OCI-LY7 (cell line): ENCODE results near the gene ELP4. TPM values are rescaled to one million over a fixed set of nuclear protein-coding genes. Genes with fewer than 3 reads are reported as not detected.

Source experiments
- BruUV-seq: library from RNA; stranded (reverse); fragments of 400-500 nt; replicated peaks from 2 replicates; lab custom pipeline; 2021; lab: Mats Ljungman, UMichigan
- CTCF ChIA-PET: fragments of 300-600 bp; sonication (Branson Sonifier 250); formaldehyde crosslinking; loops from one replicate; lab custom pipeline; 2022; ENCODE audit warnings: antibody characterized with exemption; ENCODE audit not compliant: unreplicated experiment; lab: Charles Lee
- POLR2A ChIA-PET: fragments of 300-600 bp; sonication (Branson Sonifier 250); formaldehyde crosslinking; loops from one replicate; lab custom pipeline; 2022; ENCODE audit warnings: antibody characterized with exemption; lab: Charles Lee
- DNase-seq: peaks from one replicate; pipeline ENCODE4 v3.0.0-alpha.2; 2015; ENCODE audit warnings: low spot score
- H2AFZ ChIP-seq: fragments of 200-600 bp; sonication (generic), shearing (Covaris generic); 2 replicates; pipeline ENCODE4 v1.6.1; 2014; ENCODE audit warnings: mild to moderate bottlenecking, antibody characterized with exemption, low read length, moderate library complexity
- H3K27ac ChIP-seq: fragments of 200-600 bp; sonication (generic); 2 replicates; pipeline ENCODE4 v1.5.1; 2014; ENCODE audit warnings: mixed run types, low read depth, mild to moderate bottlenecking, moderate library complexity, low read length, inconsistent platforms; ENCODE audit not compliant: poor library complexity, severe bottlenecking
- H3K36me3 ChIP-seq: fragments of 200-600 bp; sonication (generic); 2 replicates; pipeline ENCODE4 v1.6.1; 2014; ENCODE audit warnings: mild to moderate bottlenecking, antibody characterized with exemption, low read length, moderate library complexity, mixed read lengths; ENCODE audit not compliant: insufficient read depth
- H3K4me1 ChIP-seq: fragments of 200-600 bp; sonication (generic); 2 replicates; pipeline ENCODE4 v1.5.1; 2014; ENCODE audit warnings: mild to moderate bottlenecking, low read length; ENCODE audit not compliant: insufficient read depth, poor library complexity, severe bottlenecking
- H3K4me2 ChIP-seq: fragments of 200-600 bp; sonication (generic); 2 replicates; pipeline ENCODE4 v1.6.1; 2014; ENCODE audit warnings: mild to moderate bottlenecking, low read length
- H3K4me3 ChIP-seq: fragments of 200-600 bp; sonication (generic); 2 replicates; pipeline ENCODE4 v1.5.1; 2014; ENCODE audit warnings: mild to moderate bottlenecking, low read depth, low read length; ENCODE audit not compliant: poor library complexity, severe bottlenecking
- H3K79me2 ChIP-seq: fragments of 200-600 bp; sonication (generic); 2 replicates; pipeline ENCODE4 v1.6.1; 2016; ENCODE audit warnings: low read depth, mild to moderate bottlenecking, low read length, moderate library complexity, mixed read lengths; ENCODE audit not compliant: insufficient read depth
- H3K9me2 ChIP-seq: fragments of 200-600 bp; sonication (generic); 2 replicates; pipeline ENCODE4 v1.6.1; 2016; ENCODE audit warnings: mild to moderate bottlenecking, low read length, mixed read lengths; ENCODE audit not compliant: insufficient read depth
- H3K9me3 ChIP-seq: fragments of 200-600 bp; sonication (generic); 2 replicates; pipeline ENCODE4 v1.6.1; 2014; ENCODE audit warnings: mild to moderate bottlenecking, mixed run types, low read length, mixed read lengths
- H4K20me1 ChIP-seq: fragments of 200-600 bp; sonication (generic); 2 replicates; pipeline ENCODE4 v1.6.1; 2014; ENCODE audit warnings: mild to moderate bottlenecking, antibody characterized with exemption, low read length, moderate library complexity, mixed read lengths; ENCODE audit not compliant: insufficient read depth
- CTCF ChIP-seq: fragments of 200-600 bp; sonication (generic); conservative IDR thresholded peaks from 2 replicates; pipeline ENCODE4 v1.5.1; 2014; ENCODE audit warnings: mild to moderate bottlenecking, antibody characterized with exemption, low read length, moderate library complexity, mixed read lengths
- EZH2phosphoT487 ChIP-seq: fragments of 200-600 bp; sonication (generic); IDR thresholded peaks from 2 replicates; pipeline ENCODE4 v1.6.1; 2018; ENCODE audit warnings: low read depth, borderline replicate concordance, mild to moderate bottlenecking, mixed run types, antibody characterized with exemption, low read length, moderate library complexity, mixed read lengths
- intact Hi-C: fragments of 100-400 bp; cut with micrococcal nuclease; formaldehyde crosslinking; loops from one replicate; pipeline ENCODE4 v1.10.0; 2022; ENCODE audit not compliant: unreplicated experiment
- total RNA-seq, 2 experiments: library from RNA; depleted of rRNA in 1 of 2; stranded (reverse); fragments of >200 nt in 1 of 2; shearing (Covaris generic) in 1 of 2; gene quantifications; 2 replicates each; pipeline ENCODE4 v1.2.3, GENCODE V29; 2014 to 2022

ELP4 gene
- total RNA-seq, 2 experiments from 2014 or later = 27.6 to 32.7 TPM

- no peak overlapping the region for H3K27ac ChIP-seq
- no peaks in the 10 kb centered on the region for H3K79me2 ChIP-seq
- H2AFZ ChIP-seq = no peak overlapping the region
- H3K9me3 ChIP-seq = no peaks in the 10 kb centered on the region
- no peaks in the 10 kb centered on the region for H4K20me1 ChIP-seq
- no peak for TF ChIP-seq EZH2phosphoT487
- TF ChIP-seq CTCF = no peak
- no peaks in the 10 kb centered on the region for H3K9me2 ChIP-seq
- no peak for DNase-seq
- H3K36me3 ChIP-seq = no peaks in the 10 kb centered on the region
- H3K4me2 ChIP-seq = no peak overlapping the region
- intact Hi-C loops = no loop called here
- no TSS peak for BruUV-seq
- no peaks in the 10 kb centered on the region for H3K4me1 ChIP-seq
- CTCF ChIA-PET = no interaction called here
- H3K4me3 ChIP-seq = no peak overlapping the region
- POLR2A ChIA-PET = interaction anchor here (0.6 to 0.8 kb wide), 2 partner anchors 18 to 1490 kb away, joined by 3 read pairs; no protein-coding TSS in a partner anchor
Measured at GRCh38 chr11:31619980-31620379, 110.4 kb downstream of the ELP4 start.

- H3K9me2 ChIP-seq = no peaks in the 10 kb centered on the region
- H3K4me3 ChIP-seq = no peak overlapping the region
- no peaks in the 10 kb centered on the region for H3K4me1 ChIP-seq
- no peaks in the 10 kb centered on the region for H3K79me2 ChIP-seq
- no peak overlapping the region for H3K4me2 ChIP-seq
- ChIA-PET CTCF (no interaction called here), POLR2A (interaction anchor here (0.6 kb wide), 1 partner anchor 1491 kb away, joined by 3 read pairs; no protein-coding TSS in a partner anchor)
- TF ChIP-seq EZH2phosphoT487 (no peak), CTCF (no peak)
- H3K36me3 ChIP-seq = no peaks in the 10 kb centered on the region
- no peak overlapping the region for H2AFZ ChIP-seq
- no peaks in the 10 kb centered on the region for H3K9me3 ChIP-seq
- no peak overlapping the region for H3K27ac ChIP-seq
- DNase-seq = no peak
- H4K20me1 ChIP-seq = no peaks in the 10 kb centered on the region
- intact Hi-C loops = no loop called here
- BruUV-seq = no TSS peak
Measured at GRCh38 chr11:31620434-31620833, 110.9 kb downstream of the ELP4 start.

GRCh38 chr11:31625868-31626267 lies 116.3 kb downstream of the ELP4 start:
- H3K9me2 ChIP-seq = no peaks in the 10 kb centered on the region
- intact Hi-C loops = no loop called here
- TF ChIP-seq CTCF (no peak), EZH2phosphoT487 (no peak)
- no peaks in the 10 kb centered on the region for H3K79me2 ChIP-seq
- no peak overlapping the region for H3K27ac ChIP-seq
- no peak overlapping the region for H2AFZ ChIP-seq
- ChIA-PET CTCF (no interaction called here), POLR2A (no interaction called here)
- no peak overlapping the region for H3K4me3 ChIP-seq
- no TSS peak for BruUV-seq
- H3K9me3 ChIP-seq = no peaks in the 10 kb centered on the region
- no peak overlapping the region for H3K4me2 ChIP-seq
- H3K4me1 ChIP-seq = no peaks in the 10 kb centered on the region
- H3K36me3 ChIP-seq = no peaks in the 10 kb centered on the region
- no peak for DNase-seq
- H4K20me1 ChIP-seq = no peaks in the 10 kb centered on the region
